Panc1 (cell line): ENCODE measurements around the gene NDRG4.

Source experiments
- POLR2AphosphoS5 ChIP-seq: IDR thresholded peaks from 2 replicates; pipeline ENCODE4 v1.6.1; 2012; ENCODE audit warnings: mild to moderate bottlenecking, low read depth, low read length, moderate library complexity
- SIN3A ChIP-seq: IDR thresholded peaks from 2 replicates; pipeline ENCODE4 v1.6.1; 2012; ENCODE audit warnings: low read depth, mild to moderate bottlenecking, low read length, moderate library complexity, borderline replicate concordance; ENCODE audit not compliant: insufficient read depth
- TCF7L2 ChIP-seq: IDR thresholded peaks from 2 replicates; pipeline ENCODE4 v1.6.1; 2011; ENCODE audit warnings: mild to moderate bottlenecking, low read depth, low read length, inconsistent platforms
- TF ChIP-seq, protein P1 (sequence below): fragments of 450-650 bp; IDR thresholded peaks from 2 replicates; pipeline ENCODE4 v1.5.1; 2017; ENCODE audit warnings: mild to moderate bottlenecking

DNA sequence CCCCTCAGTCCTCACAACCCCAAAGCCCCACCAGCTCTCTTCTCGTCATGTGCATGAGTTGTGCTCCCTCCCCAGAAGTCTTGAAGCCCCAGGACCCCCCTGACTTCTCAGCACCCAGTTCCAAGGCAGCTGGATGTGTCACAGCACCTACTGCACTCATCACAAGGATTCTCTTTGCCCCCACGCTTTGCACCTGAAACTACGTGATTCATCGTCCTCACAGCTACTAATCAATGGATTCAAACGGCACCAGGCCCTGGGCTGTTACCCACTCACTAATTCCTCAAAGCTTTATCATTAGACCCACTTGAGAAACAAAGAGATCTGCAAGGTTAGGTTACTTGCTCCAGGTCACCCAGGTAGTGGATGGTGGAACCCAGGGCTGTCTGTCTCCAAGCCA is 45.1 kb upstream of the NDRG4 start:
- TF ChIP-seq, protein P1, sequence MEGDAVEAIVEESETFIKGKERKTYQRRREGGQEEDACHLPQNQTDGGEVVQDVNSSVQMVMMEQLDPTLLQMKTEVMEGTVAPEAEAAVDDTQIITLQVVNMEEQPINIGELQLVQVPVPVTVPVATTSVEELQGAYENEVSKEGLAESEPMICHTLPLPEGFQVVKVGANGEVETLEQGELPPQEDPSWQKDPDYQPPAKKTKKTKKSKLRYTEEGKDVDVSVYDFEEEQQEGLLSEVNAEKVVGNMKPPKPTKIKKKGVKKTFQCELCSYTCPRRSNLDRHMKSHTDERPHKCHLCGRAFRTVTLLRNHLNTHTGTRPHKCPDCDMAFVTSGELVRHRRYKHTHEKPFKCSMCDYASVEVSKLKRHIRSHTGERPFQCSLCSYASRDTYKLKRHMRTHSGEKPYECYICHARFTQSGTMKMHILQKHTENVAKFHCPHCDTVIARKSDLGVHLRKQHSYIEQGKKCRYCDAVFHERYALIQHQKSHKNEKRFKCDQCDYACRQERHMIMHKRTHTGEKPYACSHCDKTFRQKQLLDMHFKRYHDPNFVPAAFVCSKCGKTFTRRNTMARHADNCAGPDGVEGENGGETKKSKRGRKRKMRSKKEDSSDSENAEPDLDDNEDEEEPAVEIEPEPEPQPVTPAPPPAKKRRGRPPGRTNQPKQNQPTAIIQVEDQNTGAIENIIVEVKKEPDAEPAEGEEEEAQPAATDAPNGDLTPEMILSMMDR, result no peak
- no peak for TF ChIP-seq SIN3A
- no peak for TF ChIP-seq POLR2AphosphoS5
- no peak for TF ChIP-seq TCF7L2
